Ishikawa (cell line): ENCODE data around the gene PITPNM1.

Source experiments
- CREB1 ChIP-seq: IDR thresholded peaks from 2 replicates; pipeline ENCODE4 v1.6.1; 2012; ENCODE audit warnings: low read depth
- EGR1 ChIP-seq: IDR thresholded peaks from 2 replicates; pipeline ENCODE4 v1.6.1; 2012
- EP300 ChIP-seq: IDR thresholded peaks from 2 replicates; pipeline ENCODE4 v1.6.1; 2012; ENCODE audit warnings: borderline replicate concordance
- FOXM1 ChIP-seq: IDR thresholded peaks from 2 replicates; pipeline ENCODE4 v1.6.1; 2012; ENCODE audit warnings: low read depth, borderline replicate concordance
- NFIC ChIP-seq: IDR thresholded peaks from 2 replicates; pipeline ENCODE4 v1.6.1; 2012
- RAD21 ChIP-seq: IDR thresholded peaks from 2 replicates; pipeline ENCODE4 v1.6.1; 2012; ENCODE audit warnings: low read depth
- REST ChIP-seq: IDR thresholded peaks from 2 replicates; pipeline ENCODE4 v1.6.1; 2012; ENCODE audit warnings: low read depth, mild to moderate bottlenecking
- TAF1 ChIP-seq: IDR thresholded peaks from 2 replicates; pipeline ENCODE4 v1.6.1; 2012; ENCODE audit warnings: low read depth, mild to moderate bottlenecking
- ZBTB7A ChIP-seq: IDR thresholded peaks from 2 replicates; pipeline ENCODE4 v1.6.1; 2012; ENCODE audit warnings: low read depth
- TF ChIP-seq, protein P1 (sequence below): IDR thresholded peaks from 2 replicates; pipeline ENCODE4 v1.6.1; 2012

- no peak for TF ChIP-seq CREB1
- no peak for TF ChIP-seq RAD21
- TF ChIP-seq, protein P1, sequence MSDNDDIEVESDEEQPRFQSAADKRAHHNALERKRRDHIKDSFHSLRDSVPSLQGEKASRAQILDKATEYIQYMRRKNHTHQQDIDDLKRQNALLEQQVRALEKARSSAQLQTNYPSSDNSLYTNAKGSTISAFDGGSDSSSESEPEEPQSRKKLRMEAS: no peak
- no peak for TF ChIP-seq TAF1
- TF ChIP-seq NFIC: no peak
- no peak for TF ChIP-seq ZBTB7A
- no peak for TF ChIP-seq EP300
- TF ChIP-seq EGR1: no peak
- no peak for TF ChIP-seq REST
- TF ChIP-seq FOXM1: no peak
Measured at GRCh38 chr11:67538823-67539505, 33.8 kb upstream of the PITPNM1 start.
